ENCODE measurements around the gene ADAMTS18. TPM values are rescaled to one million over a fixed set of nuclear protein-coding genes. Genes with fewer than 3 reads are reported as not detected.

The ADAMTS18 gene
- total RNA-seq, 1 experiment from 2014 or later = not detected

- no TSS peak for BruUV-seq (replicated peaks)
- H3K9ac ChIP-seq (ENCODE audit: low read length) = no peak overlapping the region
- no peaks in the 10 kb centered on the region for H3K36me3 ChIP-seq (ENCODE audit: control insufficient read depth in 1 of 2, insufficient read depth in 2 of 2, low read length in 2 of 2)
- ChIA-PET POLR2A (no interaction called here), CTCF (no interaction called here), RAD21 (ENCODE audit: low non-redundant PET in 1 of 2, low total read pairs in 2 of 2, uncharacterized antibody in 2 of 2, unreplicated experiment in 2 of 2) (no interaction called here)
- no peak overlapping the region for H3K4me2 ChIP-seq (ENCODE audit: low read length)
- no peaks in the 10 kb centered on the region for H3K79me2 ChIP-seq (ENCODE audit: insufficient read depth, low read length)
- H2AFZ ChIP-seq (ENCODE audit: low read depth, low read length, poor library complexity, severe bottlenecking) = no peak overlapping the region
- no peaks in the 10 kb centered on the region for H3K9me3 ChIP-seq (ENCODE audit: control insufficient read depth in 1 of 2, insufficient read depth in 1 of 2, low read depth in 1 of 2, low read length in 2 of 2)
- no peak overlapping the region for H3K4me3 ChIP-seq (replicated peaks in 1 of 2; ENCODE audit: low read depth in 1 of 2, low read length in 2 of 2)
- H4K20me1 ChIP-seq (ENCODE audit: insufficient read depth) = no peaks in the 10 kb centered on the region
- no peak for ATAC-seq
- H3K4me1 ChIP-seq (ENCODE audit: control insufficient read depth in 1 of 2, insufficient read depth in 2 of 2, low read length in 2 of 2) = no peaks in the 10 kb centered on the region
- intact Hi-C loops (cut with micrococcal nuclease) = no loop called here
- no peak overlapping the region for H3K27ac ChIP-seq (ENCODE audit: low read depth, low read length)
- H3K9me2 ChIP-seq (ENCODE audit: insufficient read depth) = no peaks in the 10 kb centered on the region
- no peak for DNase-seq (ENCODE audit: low read depth, low spot score)
- peaks cover 13% of the 10 kb centered on the region for H3K27me3 ChIP-seq (ENCODE audit: insufficient read depth, low read length)
- TF ChIP-seq ZFX (IDR thresholded peaks at IDR 0.05) = no peak
These were observed 60.5 kb downstream of the ADAMTS18 start for GRCh38 chr16:77374384-77374783.

DNA sequence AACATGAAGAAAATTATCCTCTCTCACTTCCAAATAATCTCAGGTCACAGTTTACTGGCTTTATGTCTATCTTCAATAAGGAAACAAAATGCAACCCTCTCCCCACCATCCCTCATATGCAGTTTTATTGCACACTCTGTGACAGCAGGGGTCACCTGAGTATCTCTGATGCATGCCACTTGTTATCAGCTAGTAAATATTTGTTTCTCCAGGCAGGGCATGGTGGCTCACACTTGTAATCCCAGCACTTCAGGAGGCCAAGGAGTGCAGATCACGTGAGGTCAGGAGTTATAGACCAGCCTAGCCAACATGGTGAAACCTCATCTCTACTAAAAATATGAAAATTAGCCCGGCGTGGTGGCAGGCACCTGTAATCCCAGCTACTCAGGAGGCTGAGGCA lies 61.1 kb downstream of the ADAMTS18 start:
- H3K4me1 ChIP-seq (ENCODE audit: control insufficient read depth in 1 of 2, insufficient read depth in 2 of 2, low read length in 2 of 2) = no peaks in the 10 kb centered on the region
- ChIA-PET RAD21 (ENCODE audit: low non-redundant PET in 1 of 2, low total read pairs in 2 of 2, uncharacterized antibody in 2 of 2, unreplicated experiment in 2 of 2) (no interaction called here), POLR2A (no interaction called here), CTCF (no interaction called here)
- no peak overlapping the region for H3K9ac ChIP-seq (ENCODE audit: low read length)
- H3K9me2 ChIP-seq (ENCODE audit: insufficient read depth) = no peaks in the 10 kb centered on the region
- H3K9me3 ChIP-seq (ENCODE audit: control insufficient read depth in 1 of 2, insufficient read depth in 1 of 2, low read depth in 1 of 2, low read length in 2 of 2) = no peaks in the 10 kb centered on the region
- no peaks in the 10 kb centered on the region for H3K36me3 ChIP-seq (ENCODE audit: control insufficient read depth in 1 of 2, insufficient read depth in 2 of 2, low read length in 2 of 2)
- H3K27me3 ChIP-seq (ENCODE audit: insufficient read depth, low read length) = peaks cover 16% of the 10 kb centered on the region
- ATAC-seq (no peak), DNase-seq (ENCODE audit: low read depth, low spot score) (no peak)
- H2AFZ ChIP-seq (ENCODE audit: low read depth, low read length, poor library complexity, severe bottlenecking) = no peak overlapping the region
- no TSS peak for BruUV-seq (replicated peaks)
- H3K27ac ChIP-seq (ENCODE audit: low read depth, low read length) = no peak overlapping the region
- H3K79me2 ChIP-seq (ENCODE audit: insufficient read depth, low read length) = no peaks in the 10 kb centered on the region
- no peak overlapping the region for H3K4me3 ChIP-seq (replicated peaks in 1 of 2; ENCODE audit: low read depth in 1 of 2, low read length in 2 of 2)
- intact Hi-C loops (cut with micrococcal nuclease) = no loop called here
- TF ChIP-seq, protein P1, sequence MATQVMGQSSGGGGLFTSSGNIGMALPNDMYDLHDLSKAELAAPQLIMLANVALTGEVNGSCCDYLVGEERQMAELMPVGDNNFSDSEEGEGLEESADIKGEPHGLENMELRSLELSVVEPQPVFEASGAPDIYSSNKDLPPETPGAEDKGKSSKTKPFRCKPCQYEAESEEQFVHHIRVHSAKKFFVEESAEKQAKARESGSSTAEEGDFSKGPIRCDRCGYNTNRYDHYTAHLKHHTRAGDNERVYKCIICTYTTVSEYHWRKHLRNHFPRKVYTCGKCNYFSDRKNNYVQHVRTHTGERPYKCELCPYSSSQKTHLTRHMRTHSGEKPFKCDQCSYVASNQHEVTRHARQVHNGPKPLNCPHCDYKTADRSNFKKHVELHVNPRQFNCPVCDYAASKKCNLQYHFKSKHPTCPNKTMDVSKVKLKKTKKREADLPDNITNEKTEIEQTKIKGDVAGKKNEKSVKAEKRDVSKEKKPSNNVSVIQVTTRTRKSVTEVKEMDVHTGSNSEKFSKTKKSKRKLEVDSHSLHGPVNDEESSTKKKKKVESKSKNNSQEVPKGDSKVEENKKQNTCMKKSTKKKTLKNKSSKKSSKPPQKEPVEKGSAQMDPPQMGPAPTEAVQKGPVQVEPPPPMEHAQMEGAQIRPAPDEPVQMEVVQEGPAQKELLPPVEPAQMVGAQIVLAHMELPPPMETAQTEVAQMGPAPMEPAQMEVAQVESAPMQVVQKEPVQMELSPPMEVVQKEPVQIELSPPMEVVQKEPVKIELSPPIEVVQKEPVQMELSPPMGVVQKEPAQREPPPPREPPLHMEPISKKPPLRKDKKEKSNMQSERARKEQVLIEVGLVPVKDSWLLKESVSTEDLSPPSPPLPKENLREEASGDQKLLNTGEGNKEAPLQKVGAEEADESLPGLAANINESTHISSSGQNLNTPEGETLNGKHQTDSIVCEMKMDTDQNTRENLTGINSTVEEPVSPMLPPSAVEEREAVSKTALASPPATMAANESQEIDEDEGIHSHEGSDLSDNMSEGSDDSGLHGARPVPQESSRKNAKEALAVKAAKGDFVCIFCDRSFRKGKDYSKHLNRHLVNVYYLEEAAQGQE (IDR thresholded peaks at IDR 0.05; ENCODE audit: low read depth) = no peak
- TF ChIP-seq EZH2phosphoT487 (IDR thresholded peaks at IDR 0.05; ENCODE audit: borderline replicate concordance) (no peak), POLR2AphosphoS5 (IDR thresholded peaks at IDR 0.05; ENCODE audit: low read depth, low read length) (no peak), YY1 (IDR thresholded peaks at IDR 0.05; ENCODE audit: extremely low read depth, insufficient replicate concordance, low read depth, low read length) (no peak), JUND (IDR thresholded peaks at IDR 0.05) (no peak), MAX (IDR thresholded peaks at IDR 0.05) (no peak), ZFX (IDR thresholded peaks at IDR 0.05) (no peak), ATF3 (IDR thresholded peaks at IDR 0.05) (no peak)
- no peak overlapping the region for H3K4me2 ChIP-seq (ENCODE audit: low read length)
- H4K20me1 ChIP-seq (ENCODE audit: insufficient read depth) = no peaks in the 10 kb centered on the region
